GM10266 (cell line): Measurements from ENCODE around the gene TGIF2.

Experiments
- DNase-seq: peaks from one replicate; pipeline ENCODE4 v3.0.0; 2012; ENCODE audit errors: extremely low spot score
- TF ChIP-seq, protein P1 (sequence below): IDR thresholded peaks from 2 replicates; pipeline ENCODE4 v1.5.1; 2012; ENCODE audit warnings: mild to moderate bottlenecking, low read depth; ENCODE audit not compliant: control insufficient read depth, insufficient read depth; ENCODE audit errors: missing control alignments

TGIF2 gene

DNA sequence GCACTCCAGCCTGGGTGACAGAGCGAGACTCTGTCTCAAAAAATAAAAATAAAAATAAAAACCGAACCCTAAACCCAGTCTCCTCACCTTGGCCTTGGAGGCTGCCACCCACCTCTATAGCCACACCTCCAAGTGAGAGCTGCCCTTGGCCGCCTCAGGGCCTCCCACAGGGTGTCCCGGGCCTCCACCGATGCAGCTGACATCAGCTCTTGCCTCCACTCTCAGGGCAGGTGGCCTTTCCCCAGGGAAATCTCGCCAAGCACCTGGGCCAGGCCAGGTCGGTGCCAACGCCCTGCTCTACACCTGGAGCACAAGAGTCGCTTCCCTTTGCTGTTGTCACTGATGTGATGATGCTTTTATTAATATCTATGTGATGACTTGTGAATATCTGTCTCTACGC is 41.0 kb upstream of the TGIF2 start:
- TF ChIP-seq, protein P1, sequence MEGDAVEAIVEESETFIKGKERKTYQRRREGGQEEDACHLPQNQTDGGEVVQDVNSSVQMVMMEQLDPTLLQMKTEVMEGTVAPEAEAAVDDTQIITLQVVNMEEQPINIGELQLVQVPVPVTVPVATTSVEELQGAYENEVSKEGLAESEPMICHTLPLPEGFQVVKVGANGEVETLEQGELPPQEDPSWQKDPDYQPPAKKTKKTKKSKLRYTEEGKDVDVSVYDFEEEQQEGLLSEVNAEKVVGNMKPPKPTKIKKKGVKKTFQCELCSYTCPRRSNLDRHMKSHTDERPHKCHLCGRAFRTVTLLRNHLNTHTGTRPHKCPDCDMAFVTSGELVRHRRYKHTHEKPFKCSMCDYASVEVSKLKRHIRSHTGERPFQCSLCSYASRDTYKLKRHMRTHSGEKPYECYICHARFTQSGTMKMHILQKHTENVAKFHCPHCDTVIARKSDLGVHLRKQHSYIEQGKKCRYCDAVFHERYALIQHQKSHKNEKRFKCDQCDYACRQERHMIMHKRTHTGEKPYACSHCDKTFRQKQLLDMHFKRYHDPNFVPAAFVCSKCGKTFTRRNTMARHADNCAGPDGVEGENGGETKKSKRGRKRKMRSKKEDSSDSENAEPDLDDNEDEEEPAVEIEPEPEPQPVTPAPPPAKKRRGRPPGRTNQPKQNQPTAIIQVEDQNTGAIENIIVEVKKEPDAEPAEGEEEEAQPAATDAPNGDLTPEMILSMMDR = no peak
- DNase-seq = no peak

DNA sequence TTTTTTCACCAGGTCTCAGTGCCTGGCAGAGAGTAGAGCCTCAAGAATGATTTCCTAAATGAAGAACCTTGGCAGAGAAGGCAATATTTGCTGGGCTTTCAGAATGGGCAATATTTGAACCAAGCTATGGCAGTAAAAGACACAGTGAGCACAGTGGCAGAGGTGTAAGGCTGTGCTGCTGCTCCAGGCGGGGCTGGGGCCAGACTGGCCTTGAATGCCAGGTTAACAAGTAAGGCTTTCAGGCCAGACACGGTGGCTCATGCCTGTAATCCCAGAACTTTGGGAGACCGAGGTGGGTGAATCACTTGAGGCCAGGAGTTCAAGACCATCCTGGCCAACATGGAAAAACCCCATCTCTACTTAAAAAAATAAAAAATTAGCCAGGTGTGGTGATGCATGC is 40.6 kb upstream of the TGIF2 start:
- DNase-seq = no peak
- TF ChIP-seq, protein P1 = no peak

DNA sequence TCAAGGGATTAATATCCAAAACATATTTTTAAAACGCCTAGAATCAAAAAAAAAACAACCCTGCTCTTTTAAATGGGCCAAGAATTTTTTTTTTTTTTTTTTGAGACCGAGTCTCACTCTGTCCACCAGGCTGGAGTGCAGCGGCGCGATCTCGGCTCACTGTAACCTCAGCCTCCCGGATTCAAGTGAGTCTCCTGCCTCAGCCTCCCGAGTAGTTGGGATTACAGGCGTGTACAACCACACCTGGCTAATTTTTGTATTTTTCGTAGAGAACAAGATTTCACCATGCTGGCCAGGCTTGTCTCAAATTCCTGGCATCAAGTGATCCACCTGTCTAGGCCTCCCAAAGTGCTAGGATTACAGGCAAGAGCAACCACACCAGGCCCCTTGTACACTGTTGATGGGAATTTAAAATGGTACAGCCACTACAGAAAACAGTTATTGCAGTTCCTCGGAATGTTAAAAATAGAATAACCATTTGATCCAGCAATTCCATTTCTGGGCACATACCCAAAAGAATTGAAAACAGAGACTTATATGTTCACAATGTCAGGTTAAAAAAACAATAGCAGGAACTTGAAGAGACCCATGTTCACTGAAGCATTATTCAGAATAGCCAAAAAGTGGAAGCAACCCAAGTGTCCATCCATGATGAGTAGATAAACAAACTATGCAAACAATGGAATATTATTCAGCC is 35.2 kb upstream of the TGIF2 start:
- DNase-seq = no peak
- TF ChIP-seq, protein P1 = no peak

- no peak for DNase-seq
- TF ChIP-seq, protein P1 = no peak
Observed at GRCh38 chr20:36540551-36541211, 32.7 kb upstream of the TGIF2 start.

GRCh38 chr20:36541227-36541767 is 32.1 kb upstream of the TGIF2 start, which contains the start of gene MYL9:
Gene MYL9, plus strand, starts transcription at chr20:36541519. Its CDS starts 3,366 bp downstream, at chr20:36544885.
- peak; percentile 79 for DNase-seq

GRCh38 chr20:36541768-36542488 is 31.5 kb upstream of the TGIF2 start:
- DNase-seq = peak; percentile 54

More at GRCh38 chr20:36541227-36541767, 32.1 kb upstream of the TGIF2 start, which contains the start of gene MYL9:
- TF ChIP-seq, protein P1 = peak; percentile 24

More at GRCh38 chr20:36541768-36542488, 31.5 kb upstream of the TGIF2 start:
- TF ChIP-seq, protein P1 = peak; percentile 40
